Placental epithelial cell (primary cell): ENCODE data around the gene DDX17. TPM values are rescaled to one million over a fixed set of nuclear protein-coding genes. Genes with fewer than 3 reads are reported as not detected.

ENCODE experiments used
- total RNA-seq: library from RNA; depleted of rRNA; stranded (reverse); fragments of >200 nt; gene quantifications from 2 replicates; pipeline ENCODE4 v1.2.3, GENCODE V29; 2012

The DDX17 gene
- 590 and 771 TPM in 2 replicates for total RNA-seq

GRCh38 chr22:38506118-38506962, at the start of gene DDX17:
DDX17 (minus strand) TSS chr22:38506311.

GRCh38 chr22:38467904-38468442, 38.1 kb downstream of the DDX17 start, which contains the start of gene KDELR3:
KDELR3 (plus strand) TSS chr22:38468096; CDS start chr22:38468234, 138 bp downstream.

GRCh38 chr22:38455076-38455529, 51.0 kb downstream of the DDX17 start, which contains the start of gene KCNJ4:
KCNJ4 (minus strand) TSS chr22:38455199; CDS start chr22:38428132, 27,067 bp downstream.

Other genes starting within 250 kb of the DDX17 start
- 27.5 and 81.4 TPM in 2 replicates for gene TMEM184B, start 233.3 kb downstream of the DDX17 start, total RNA-seq
- 111 and 139 TPM in 2 replicates for gene CSNK1E, start 188.9 kb downstream of the DDX17 start, total RNA-seq
- gene KCNJ4, start 51.1 kb downstream of the DDX17 start, total RNA-seq: not detected in 2 replicates
- 67.5 and 126 TPM in 2 replicates for gene KDELR3, start 38.2 kb downstream of the DDX17 start, total RNA-seq
- 5.0 and 5.5 TPM in 2 replicates for gene DMC1, start 63.9 kb upstream of the DDX17 start, total RNA-seq
- gene FAM227A, start 150.1 kb upstream of the DDX17 start, total RNA-seq: 1.2 and 3.1 TPM in 2 replicates
- 14.2 and 20.4 TPM in 2 replicates for gene CBY1, start 150.3 kb upstream of the DDX17 start, total RNA-seq
- gene TOMM22, start 175.6 kb upstream of the DDX17 start, total RNA-seq: 48.7 and 97.0 TPM in 2 replicates
- 55.0 and 76.5 TPM in 2 replicates for gene JOSD1, start 194.6 kb upstream of the DDX17 start, total RNA-seq
- gene GTPBP1, start 199.6 kb upstream of the DDX17 start, total RNA-seq: 32.5 and 34.9 TPM in 2 replicates
- gene SUN2, start 249.7 kb upstream of the DDX17 start, total RNA-seq: 69.1 and 119 TPM in 2 replicates